K562 (cell line): ENCODE measurements around the gene FKBP7.

Source experiments
- EZH2 ChIP-seq: IDR thresholded peaks from 2 replicates; pipeline ENCODE4 v1.6.1; 2012; ENCODE audit warnings: low read depth, mild to moderate bottlenecking, inconsistent platforms, low read length, borderline replicate concordance
- KAT8 ChIP-seq: fragments of 450-650 bp; IDR thresholded peaks from 2 replicates; pipeline ENCODE4 v1.6.1; 2016; ENCODE audit warnings: low read depth, mild to moderate bottlenecking
- PTTG1 ChIP-seq: fragments of 450-650 bp; IDR thresholded peaks from 2 replicates; pipeline ENCODE4 v1.6.1; 2016; ENCODE audit warnings: low read depth, mild to moderate bottlenecking, missing genetic modification characterization, missing compliant biosample characterization
- SREBF1 ChIP-seq: fragments of 150-350 bp; IDR thresholded peaks from 2 replicates; pipeline ENCODE4 v1.6.1; 2014; ENCODE audit warnings: antibody characterized with exemption, low read depth, low read length, borderline replicate concordance
- TBL1XR1 ChIP-seq, 2 experiments: IDR thresholded peaks; 2 replicates each; pipeline ENCODE4 v1.6.1; 2012; ENCODE audit warnings: improper control_type of control experiment in 2 of 2, low read length in 2 of 2, mild to moderate bottlenecking in 1 of 2
- ZBTB33 ChIP-seq: sonication (generic); formaldehyde crosslinking; IDR thresholded peaks from 2 replicates; pipeline ENCODE4 v1.8.1; 2023; ENCODE audit warnings: mild to moderate bottlenecking, missing genetic modification reagents
- TF ChIP-seq, protein P1 (sequence below): sonication (generic); formaldehyde crosslinking; IDR thresholded peaks from 2 replicates; pipeline ENCODE4 v1.8.1; 2022; ENCODE audit warnings: missing genetic modification reagents
- TF ChIP-seq, protein P2 (sequence below), 3 experiments: IDR thresholded peaks in 2 of 3; conservative IDR thresholded peaks in 1 of 3; 2 replicates each; pipeline ENCODE4 v1.5.1; 2011 to 2012; ENCODE audit warnings: low read length in 3 of 3, mild to moderate bottlenecking in 3 of 3, control low read depth in 2 of 3, improper control_type of control experiment in 1 of 3, inconsistent platforms in 1 of 3, low read depth in 1 of 3, mixed read lengths in 1 of 3, moderate library complexity in 1 of 3; ENCODE audit not compliant: insufficient read depth in 2 of 3

DNA sequence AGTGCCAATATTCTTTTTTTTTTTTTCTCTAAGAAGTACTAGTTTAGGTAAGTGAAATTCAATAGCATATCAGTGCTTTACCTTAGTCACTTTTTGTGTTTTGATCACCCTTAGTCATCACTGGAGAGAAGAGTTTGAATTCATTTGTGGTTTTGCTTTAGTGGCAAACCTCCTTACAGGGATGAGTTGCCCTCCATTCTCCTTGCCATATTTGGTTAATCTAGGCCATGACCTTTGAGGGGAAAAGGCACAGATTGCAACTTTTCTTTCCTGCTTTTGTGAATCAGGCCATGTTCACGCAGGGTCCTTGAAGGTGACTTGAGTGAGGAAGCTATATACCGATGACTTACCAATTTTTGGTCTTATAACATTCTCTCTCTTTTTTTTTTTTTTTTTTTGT, 36.3 kb upstream of the FKBP7 start:
- TF ChIP-seq EZH2: no peak
- no peak for TF ChIP-seq KAT8
- no peak for TF ChIP-seq TBL1XR1 (IDR thresholded peaks at IDR 0.05; ENCODE audit: low read length in 2 of 2)
- TF ChIP-seq, protein P1, sequence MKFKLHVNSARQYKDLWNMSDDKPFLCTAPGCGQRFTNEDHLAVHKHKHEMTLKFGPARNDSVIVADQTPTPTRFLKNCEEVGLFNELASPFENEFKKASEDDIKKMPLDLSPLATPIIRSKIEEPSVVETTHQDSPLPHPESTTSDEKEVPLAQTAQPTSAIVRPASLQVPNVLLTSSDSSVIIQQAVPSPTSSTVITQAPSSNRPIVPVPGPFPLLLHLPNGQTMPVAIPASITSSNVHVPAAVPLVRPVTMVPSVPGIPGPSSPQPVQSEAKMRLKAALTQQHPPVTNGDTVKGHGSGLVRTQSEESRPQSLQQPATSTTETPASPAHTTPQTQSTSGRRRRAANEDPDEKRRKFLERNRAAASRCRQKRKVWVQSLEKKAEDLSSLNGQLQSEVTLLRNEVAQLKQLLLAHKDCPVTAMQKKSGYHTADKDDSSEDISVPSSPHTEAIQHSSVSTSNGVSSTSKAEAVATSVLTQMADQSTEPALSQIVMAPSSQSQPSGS: no peak
- TF ChIP-seq, protein P2, sequence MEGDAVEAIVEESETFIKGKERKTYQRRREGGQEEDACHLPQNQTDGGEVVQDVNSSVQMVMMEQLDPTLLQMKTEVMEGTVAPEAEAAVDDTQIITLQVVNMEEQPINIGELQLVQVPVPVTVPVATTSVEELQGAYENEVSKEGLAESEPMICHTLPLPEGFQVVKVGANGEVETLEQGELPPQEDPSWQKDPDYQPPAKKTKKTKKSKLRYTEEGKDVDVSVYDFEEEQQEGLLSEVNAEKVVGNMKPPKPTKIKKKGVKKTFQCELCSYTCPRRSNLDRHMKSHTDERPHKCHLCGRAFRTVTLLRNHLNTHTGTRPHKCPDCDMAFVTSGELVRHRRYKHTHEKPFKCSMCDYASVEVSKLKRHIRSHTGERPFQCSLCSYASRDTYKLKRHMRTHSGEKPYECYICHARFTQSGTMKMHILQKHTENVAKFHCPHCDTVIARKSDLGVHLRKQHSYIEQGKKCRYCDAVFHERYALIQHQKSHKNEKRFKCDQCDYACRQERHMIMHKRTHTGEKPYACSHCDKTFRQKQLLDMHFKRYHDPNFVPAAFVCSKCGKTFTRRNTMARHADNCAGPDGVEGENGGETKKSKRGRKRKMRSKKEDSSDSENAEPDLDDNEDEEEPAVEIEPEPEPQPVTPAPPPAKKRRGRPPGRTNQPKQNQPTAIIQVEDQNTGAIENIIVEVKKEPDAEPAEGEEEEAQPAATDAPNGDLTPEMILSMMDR (IDR thresholded peaks at IDR 0.05 in 2 of 3, conservative IDR thresholded peaks at IDR 0.05 in 1 of 3; ENCODE audit: insufficient read depth in 2 of 3, low read depth in 1 of 3, low read length in 3 of 3): no peak
- no peak for TF ChIP-seq PTTG1 (tag)
- TF ChIP-seq ZBTB33 (CRISPR knock-in tag): no peak
- no peak for TF ChIP-seq SREBF1
